T-helper 1 cell treated with Interleukin-12 subunit alpha and Interleukin-12 subunit beta and Interleukin-4 antibody, amounts not matched to agents 30 μg/mL and 1 μg/mL, for 36 hours (primary cell): ENCODE data around the gene SIRT7.

ENCODE experiments used
- H3K27ac Mint-ChIP-seq: one replicate; pipeline ENCODE4 v1.8.0; 2021; ENCODE audit warnings: mild to moderate bottlenecking, mixed read lengths
- H3K27me3 Mint-ChIP-seq: one replicate; pipeline ENCODE4 v1.8.0; 2021; ENCODE audit warnings: low read depth, mixed read lengths
- H3K36me3 Mint-ChIP-seq: one replicate; pipeline ENCODE4 v1.8.0; 2021; ENCODE audit warnings: low read depth, mixed read lengths
- H3K4me1 Mint-ChIP-seq: one replicate; pipeline ENCODE4 v1.8.0; 2021; ENCODE audit warnings: low read depth, mixed read lengths
- H3K4me3 Mint-ChIP-seq: one replicate; pipeline ENCODE4 v1.8.0; 2021; ENCODE audit warnings: mild to moderate bottlenecking, moderate library complexity, mixed read lengths
- H3K9me3 Mint-ChIP-seq: one replicate; pipeline ENCODE4 v1.8.0; 2021; ENCODE audit warnings: mixed read lengths

Gene SIRT7, protein sequence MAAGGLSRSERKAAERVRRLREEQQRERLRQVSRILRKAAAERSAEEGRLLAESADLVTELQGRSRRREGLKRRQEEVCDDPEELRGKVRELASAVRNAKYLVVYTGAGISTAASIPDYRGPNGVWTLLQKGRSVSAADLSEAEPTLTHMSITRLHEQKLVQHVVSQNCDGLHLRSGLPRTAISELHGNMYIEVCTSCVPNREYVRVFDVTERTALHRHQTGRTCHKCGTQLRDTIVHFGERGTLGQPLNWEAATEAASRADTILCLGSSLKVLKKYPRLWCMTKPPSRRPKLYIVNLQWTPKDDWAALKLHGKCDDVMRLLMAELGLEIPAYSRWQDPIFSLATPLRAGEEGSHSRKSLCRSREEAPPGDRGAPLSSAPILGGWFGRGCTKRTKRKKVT

DNA sequence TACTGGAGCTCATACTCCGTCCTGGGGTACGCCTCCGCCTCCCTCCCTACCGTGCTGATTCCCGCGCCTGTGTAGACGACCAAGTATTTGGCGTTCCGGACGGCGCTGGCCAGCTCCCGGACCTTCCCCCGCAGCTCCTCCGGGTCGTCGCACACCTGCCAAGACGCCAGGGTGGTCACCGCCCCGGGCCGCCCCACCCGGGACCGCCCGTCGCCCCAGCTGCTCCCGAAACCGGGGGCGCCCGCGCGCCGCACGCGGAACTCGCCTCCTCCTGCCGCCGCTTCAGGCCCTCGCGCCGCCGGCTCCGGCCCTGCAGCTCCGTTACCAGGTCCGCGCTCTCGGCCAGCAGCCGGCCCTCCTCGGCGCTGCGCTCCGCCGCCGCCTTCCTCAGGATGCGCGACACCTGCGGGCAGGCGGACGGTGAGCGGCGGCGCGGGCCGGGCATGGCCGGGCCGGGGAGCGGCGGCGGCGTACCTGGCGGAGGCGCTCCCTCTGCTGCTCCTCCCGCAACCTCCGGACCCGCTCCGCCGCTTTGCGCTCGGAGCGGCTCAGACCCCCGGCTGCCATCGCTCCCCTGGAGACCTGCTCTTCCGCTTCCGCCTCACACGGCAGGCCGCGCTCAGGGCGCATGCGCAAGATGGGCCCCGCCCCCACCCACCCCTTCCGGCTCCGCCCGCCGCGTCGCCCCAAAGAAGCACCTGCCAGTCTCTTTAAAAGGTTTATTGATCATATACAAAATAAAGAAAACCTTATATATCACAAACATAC, at the start of gene SIRT7:
SIRT7 (minus strand) TSS at position 612 of the 768 bp plus-strand sequence; CDS start at position 567, 45 bp downstream.
- Mint-ChIP-seq H3K4me1 (peaks cover 22% of the 10 kb centered on the region), H3K4me3 (peak within 1 kb of the TSS; percentile 92), H3K36me3 (peaks cover 21% of the 10 kb centered on the region), H3K9me3 (no peaks in the 10 kb centered on the region), H3K27me3 (no peaks in the 10 kb centered on the region), H3K27ac (peak within 1 kb of the TSS; percentile 86)

- H3K27ac Mint-ChIP-seq = no peak overlapping the region
- peaks cover 29% of the 10 kb centered on the region for H3K27me3 Mint-ChIP-seq
- H3K36me3 Mint-ChIP-seq = no peaks in the 10 kb centered on the region
- peaks cover 3% of the 10 kb centered on the region for H3K4me1 Mint-ChIP-seq
- H3K4me3 Mint-ChIP-seq = no peak overlapping the region
- no peaks in the 10 kb centered on the region for H3K9me3 Mint-ChIP-seq
These were observed 49.2 kb upstream of the SIRT7 start for GRCh38 chr17:81967244-81967532.

GRCh38 chr17:81966343-81967243, 48.6 kb upstream of the SIRT7 start:
- Mint-ChIP-seq H3K9me3 (no peaks in the 10 kb centered on the region), H3K36me3 (no peaks in the 10 kb centered on the region), H3K4me3 (no peak overlapping the region), H3K27me3 (peaks cover 31% of the 10 kb centered on the region), H3K27ac (no peak overlapping the region), H3K4me1 (peaks cover 3% of the 10 kb centered on the region)

- H3K27ac Mint-ChIP-seq = no peak overlapping the region
These were observed 46.3 kb upstream of the SIRT7 start for GRCh38 chr17:81964081-81964849.

DNA sequence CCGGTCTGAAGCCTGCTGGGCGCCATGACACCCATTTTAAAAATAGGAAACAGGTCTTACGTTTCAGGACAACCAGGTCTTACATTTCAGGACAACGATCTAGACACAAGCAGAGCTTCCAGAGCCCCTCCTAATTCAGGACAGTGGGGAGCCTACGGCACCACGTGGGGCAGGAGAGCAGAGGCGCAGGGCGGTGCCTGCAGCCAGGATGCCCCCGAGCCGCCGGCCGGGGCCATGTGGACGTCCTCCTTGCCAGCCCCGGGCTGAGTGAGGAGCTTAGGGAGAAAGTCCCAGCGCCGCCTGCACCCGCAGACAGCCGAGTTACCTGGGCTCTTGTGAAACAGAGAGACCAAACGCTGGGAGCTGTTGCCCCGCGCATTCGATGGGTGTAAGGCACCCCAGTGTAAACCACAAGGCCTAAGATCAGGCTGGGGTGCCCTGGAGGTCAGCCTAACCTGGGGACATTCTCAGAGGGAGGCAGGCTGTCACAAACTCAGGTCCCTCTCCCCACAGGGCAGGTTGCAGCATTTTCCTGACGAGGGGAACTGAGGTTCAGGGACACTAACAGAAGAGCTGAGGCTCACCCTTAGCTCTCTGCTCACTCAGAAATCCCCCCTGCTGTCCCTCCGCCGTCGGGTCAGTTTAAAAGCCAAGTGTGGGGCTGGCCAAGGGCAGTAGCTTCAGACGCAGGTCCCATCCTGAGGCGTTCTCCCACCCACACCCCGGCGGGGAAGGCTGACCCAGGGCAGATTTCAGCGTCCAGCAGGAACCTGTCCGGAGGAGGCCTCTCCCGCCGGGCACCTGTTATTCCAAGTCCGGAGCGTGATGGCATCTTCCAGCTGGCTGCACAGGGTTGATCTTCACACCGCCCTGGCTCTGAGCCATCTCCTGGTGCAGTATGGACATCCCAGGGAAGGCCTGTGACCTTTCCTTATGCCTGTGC, 44.8 kb upstream of the SIRT7 start:
- Mint-ChIP-seq H3K36me3 (no peaks in the 10 kb centered on the region), H3K27me3 (peaks cover 45% of the 10 kb centered on the region), H3K4me1 (no peaks in the 10 kb centered on the region), H3K9me3 (no peaks in the 10 kb centered on the region), H3K4me3 (peak overlapping the region; percentile 17), H3K27ac (no peak overlapping the region)

More at GRCh38 chr17:81964081-81964849, 46.3 kb upstream of the SIRT7 start:
- Mint-ChIP-seq H3K27me3 (peaks cover 31% of the 10 kb centered on the region), H3K9me3 (no peaks in the 10 kb centered on the region), H3K4me1 (peaks cover 3% of the 10 kb centered on the region), H3K4me3 (no peak overlapping the region), H3K36me3 (no peaks in the 10 kb centered on the region)

DNA sequence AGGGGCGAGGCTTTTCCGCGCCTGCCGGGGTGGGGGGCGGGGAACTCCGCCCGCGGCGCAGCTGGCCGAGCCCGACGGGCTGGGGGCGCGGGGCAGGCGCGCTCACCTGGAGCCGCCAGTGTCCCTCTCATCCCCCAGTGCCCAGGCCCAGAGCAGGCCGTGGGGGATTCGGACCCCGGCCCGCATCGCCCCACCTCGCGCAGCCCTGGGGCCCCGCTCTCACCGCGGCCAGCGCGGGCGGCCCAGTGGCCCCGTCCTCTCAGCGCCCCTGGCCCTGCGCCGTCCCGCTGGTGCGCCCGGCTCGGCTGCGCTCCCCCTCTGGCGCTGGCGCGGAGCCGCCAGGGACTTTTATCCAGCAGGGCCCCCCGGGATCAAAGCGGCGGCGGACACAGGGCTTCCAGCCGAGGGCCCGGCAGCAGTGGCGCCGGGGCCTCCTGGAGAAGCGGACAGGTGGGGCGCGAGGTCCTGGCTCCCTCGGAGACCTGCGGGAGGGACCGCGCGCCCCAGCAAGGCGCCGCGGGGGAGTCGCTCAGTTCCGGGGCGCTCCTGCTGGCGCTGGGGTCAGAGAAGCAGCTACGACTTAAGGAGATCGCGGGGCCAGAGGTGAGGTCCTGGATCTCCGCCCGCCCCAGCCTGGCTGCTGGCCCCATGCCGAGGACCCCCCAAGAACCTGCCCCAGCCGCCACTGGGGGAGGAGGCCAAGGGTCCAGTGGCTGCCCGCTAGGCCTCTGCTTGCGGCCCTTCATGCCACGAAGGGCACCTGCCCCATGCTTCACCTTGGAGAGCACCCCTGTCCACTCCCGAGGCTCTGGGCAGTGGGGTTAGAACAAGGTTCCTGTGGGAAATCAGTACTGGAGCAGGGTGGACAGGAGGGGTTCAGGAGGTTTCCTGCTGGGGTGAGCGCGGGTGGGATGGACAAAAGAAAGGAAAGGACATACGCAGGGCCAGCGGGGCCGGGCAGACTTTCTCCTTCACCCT, 43.8 kb upstream of the SIRT7 start:
- Mint-ChIP-seq H3K4me1 (no peaks in the 10 kb centered on the region), H3K27me3 (peaks cover 51% of the 10 kb centered on the region), H3K9me3 (no peaks in the 10 kb centered on the region), H3K27ac (no peak overlapping the region), H3K36me3 (no peaks in the 10 kb centered on the region), H3K4me3 (peak overlapping the region; percentile 17)

- H3K4me3 Mint-ChIP-seq = no peak within 1 kb of the TSS
- no peaks in the 10 kb centered on the region for H3K9me3 Mint-ChIP-seq
These were observed 43.1 kb upstream of the SIRT7 start, which contains the start of gene NOTUM for GRCh38 chr17:81961087-81961511. NOTUM (minus strand) TSS chr17:81961187; CDS start chr17:81960909, 278 bp downstream.

GRCh38 chr17:81960130-81960958, 42.4 kb upstream of the SIRT7 start:
- Mint-ChIP-seq H3K4me1 (no peaks in the 10 kb centered on the region), H3K36me3 (no peaks in the 10 kb centered on the region), H3K9me3 (no peaks in the 10 kb centered on the region), H3K27me3 (peaks cover 51% of the 10 kb centered on the region), H3K27ac (no peak overlapping the region), H3K4me3 (no peak overlapping the region)

More at GRCh38 chr17:81961087-81961511, 43.1 kb upstream of the SIRT7 start, which contains the start of gene NOTUM:
- Mint-ChIP-seq H3K27ac (no peak within 1 kb of the TSS), H3K4me1 (no peaks in the 10 kb centered on the region), H3K36me3 (no peaks in the 10 kb centered on the region), H3K27me3 (peaks cover 51% of the 10 kb centered on the region)

DNA sequence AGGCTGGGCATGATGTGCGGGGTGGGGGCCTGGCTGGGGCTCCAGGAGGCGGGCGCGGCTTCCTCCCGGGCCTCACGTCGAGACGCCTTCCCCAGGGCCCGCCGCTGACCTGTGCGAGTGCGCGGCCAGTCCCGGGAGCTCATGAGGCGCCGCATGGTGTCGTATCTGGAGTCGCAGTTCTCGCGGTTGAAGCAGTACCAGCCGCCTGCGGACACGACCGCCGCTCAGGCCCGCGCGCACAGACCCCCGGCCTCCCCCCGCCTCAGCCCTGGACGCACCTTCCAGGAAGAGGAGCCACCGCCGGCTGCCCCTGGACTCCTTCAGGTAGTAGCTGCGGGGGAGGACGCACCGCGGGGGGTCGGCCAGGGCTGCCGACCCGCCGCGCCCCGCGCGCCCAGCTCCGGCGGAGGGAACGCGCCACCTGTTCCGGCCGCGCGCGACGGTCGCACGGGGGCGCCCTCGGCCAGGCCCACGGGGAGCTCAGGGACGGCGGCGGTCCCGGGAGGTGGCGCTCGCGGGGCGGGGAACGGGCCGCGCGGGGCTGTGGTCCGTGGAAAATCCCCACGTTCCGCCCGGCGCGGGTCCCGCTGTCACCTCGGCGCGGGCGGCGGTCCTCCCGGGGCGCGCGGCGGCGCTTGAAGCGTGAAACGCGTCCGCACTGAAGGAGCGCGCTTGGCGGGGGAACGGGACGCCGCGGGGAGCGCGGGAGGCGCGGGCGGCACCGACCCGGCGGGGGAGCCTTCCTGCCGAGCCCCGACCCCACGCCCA, 41.6 kb upstream of the SIRT7 start:
- no peaks in the 10 kb centered on the region for H3K9me3 Mint-ChIP-seq
- no peaks in the 10 kb centered on the region for H3K4me1 Mint-ChIP-seq
- peaks cover 46% of the 10 kb centered on the region for H3K27me3 Mint-ChIP-seq
- H3K36me3 Mint-ChIP-seq = no peaks in the 10 kb centered on the region
- H3K27ac Mint-ChIP-seq = no peak overlapping the region
- peak overlapping the region; percentile 51 for H3K4me3 Mint-ChIP-seq

- Mint-ChIP-seq H3K4me1 (no peaks in the 10 kb centered on the region), H3K4me3 (peak overlapping the region; percentile 51), H3K36me3 (no peaks in the 10 kb centered on the region), H3K27me3 (peaks cover 38% of the 10 kb centered on the region), H3K9me3 (no peaks in the 10 kb centered on the region), H3K27ac (no peak overlapping the region)
These were observed 40.8 kb upstream of the SIRT7 start for GRCh38 chr17:81958633-81959342.
